Measurements from ENCODE around the gene IRF6.

Gene IRF6

GRCh38 chr1:209742409-209743144, 63.4 kb downstream of the IRF6 start:
- Mint-ChIP-seq H3K9me3 (no peaks in the 10 kb centered on the region), H3K27ac (no peak overlapping the region), H3K27me3 (no peaks in the 10 kb centered on the region), H3K4me3 (no peak overlapping the region), H3K4me1 (peaks cover 47% of the 10 kb centered on the region)
- no peak for ATAC-seq
- DNase-seq = no peak

- no peak overlapping the region for H3K27ac Mint-ChIP-seq
These were observed 64.1 kb downstream of the IRF6 start for GRCh38 chr1:209741889-209742288.

GRCh38 chr1:209741193-209741592, 64.7 kb downstream of the IRF6 start:
- Mint-ChIP-seq H3K4me3 (no peak overlapping the region), H3K27ac (no peak overlapping the region), H3K4me1 (peaks cover 46% of the 10 kb centered on the region), H3K27me3 (no peaks in the 10 kb centered on the region), H3K9me3 (no peaks in the 10 kb centered on the region)
- no peak for DNase-seq
- no peak for ATAC-seq

More at GRCh38 chr1:209741889-209742288, 64.1 kb downstream of the IRF6 start:
- no peak overlapping the region for H3K4me3 Mint-ChIP-seq
- no peaks in the 10 kb centered on the region for H3K27me3 Mint-ChIP-seq
- no peaks in the 10 kb centered on the region for H3K9me3 Mint-ChIP-seq
- ATAC-seq (no peak), DNase-seq (no peak)
- H3K4me1 Mint-ChIP-seq = peaks cover 46% of the 10 kb centered on the region

- Mint-ChIP-seq H3K4me3 (no peak overlapping the region), H3K27me3 (no peaks in the 10 kb centered on the region), H3K27ac (no peak overlapping the region), H3K4me1 (peaks cover 60% of the 10 kb centered on the region), H3K9me3 (no peaks in the 10 kb centered on the region)
- DNase-seq (no peak), ATAC-seq (no peak)
These were observed 67.7 kb downstream of the IRF6 start for GRCh38 chr1:209738270-209738669.

GRCh38 chr1:209737118-209737505, 68.8 kb downstream of the IRF6 start:
- DNase-seq (no peak), ATAC-seq (no peak)
- Mint-ChIP-seq H3K27ac (peak overlapping the region in 1 of 2 donors; percentile 4), H3K9me3 (no peaks in the 10 kb centered on the region), H3K4me1 (peaks cover 55% of the 10 kb centered on the region), H3K27me3 (no peaks in the 10 kb centered on the region), H3K4me3 (peak overlapping the region in 1 of 2 donors; percentile 18)

- ATAC-seq (peak; percentile 35), DNase-seq (no peak)
- no peak overlapping the region for H3K27ac Mint-ChIP-seq
- H3K9me3 Mint-ChIP-seq = no peaks in the 10 kb centered on the region
- peak overlapping the region in 1 of 2 donors; percentile 18 for H3K4me3 Mint-ChIP-seq
- no peaks in the 10 kb centered on the region for H3K27me3 Mint-ChIP-seq
- H3K4me1 Mint-ChIP-seq = peaks cover 49% of the 10 kb centered on the region
These were observed 69.3 kb downstream of the IRF6 start for GRCh38 chr1:209736490-209737117.

Data from stimulated activated naive CD8-positive, alpha-beta T cell treated with anti-CD3 and anti-CD28 coated beads, Interleukin-15, amount 100 ng/mL, for 72 hours (primary cell).